ENCODE measurements around the gene CEP20. TPM values are rescaled to one million over a fixed set of nuclear protein-coding genes. Genes with fewer than 3 reads are reported as not detected.

CEP20 gene
- total RNA-seq, 1 experiment from 2014 or later, result 54.7 TPM

DNA sequence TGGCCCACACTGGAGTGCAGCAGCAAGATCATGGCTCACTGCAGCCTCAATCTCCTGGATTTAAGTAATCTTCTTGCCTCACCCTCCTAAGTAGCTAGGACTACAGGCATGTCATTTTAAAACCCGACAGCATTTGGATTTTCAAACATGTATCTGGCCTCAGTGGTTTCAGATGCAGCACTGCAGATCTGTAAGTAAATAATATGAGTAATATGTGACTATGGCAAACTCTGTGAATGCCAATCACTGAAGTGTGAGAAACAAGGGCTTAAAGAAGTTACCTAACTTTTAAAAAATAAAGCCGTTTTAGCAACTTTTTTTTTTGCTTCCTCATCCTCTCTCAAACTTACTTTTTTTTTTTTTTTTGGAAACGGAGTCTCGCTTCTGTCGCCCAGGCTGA, 11.9 kb downstream of the CEP20 start:
- DNase-seq (ENCODE audit: unreplicated experiment), result no peak
- Mint-ChIP-seq H3K36me3 (ENCODE audit: insufficient read depth, unreplicated experiment) (peaks cover 54% of the 10 kb centered on the region), H3K27ac (ENCODE audit: low read depth, unreplicated experiment) (no peak overlapping the region), H3K9me3 (ENCODE audit: unreplicated experiment) (no peaks in the 10 kb centered on the region), H3K27me3 (ENCODE audit: insufficient read depth, unreplicated experiment) (no peaks in the 10 kb centered on the region), H3K4me3 (ENCODE audit: unreplicated experiment) (no peak overlapping the region), H3K4me1 (ENCODE audit: insufficient read depth, unreplicated experiment) (peaks cover 19% of the 10 kb centered on the region)
- ChIA-PET CTCF (interaction anchor here (0.6 to 3.1 kb wide), 5 partner anchors 11 to 251 kb away, joined by 3 to 32 read pairs (median 5); partner anchors contain the start of gene CEP20), POLR2A (interaction anchor here (0.7 to 2.0 kb wide), 2 partner anchors 12 to 23 kb away, joined by 4 to 7 read pairs; partner anchors contain the start of gene CEP20)
- intact Hi-C loops (cut with micrococcal nuclease), result loop anchor here (10.0 kb wide), 1 partner anchor 318 kb away; no protein-coding TSS in a partner anchor
- TF ChIP-seq, protein P1, sequence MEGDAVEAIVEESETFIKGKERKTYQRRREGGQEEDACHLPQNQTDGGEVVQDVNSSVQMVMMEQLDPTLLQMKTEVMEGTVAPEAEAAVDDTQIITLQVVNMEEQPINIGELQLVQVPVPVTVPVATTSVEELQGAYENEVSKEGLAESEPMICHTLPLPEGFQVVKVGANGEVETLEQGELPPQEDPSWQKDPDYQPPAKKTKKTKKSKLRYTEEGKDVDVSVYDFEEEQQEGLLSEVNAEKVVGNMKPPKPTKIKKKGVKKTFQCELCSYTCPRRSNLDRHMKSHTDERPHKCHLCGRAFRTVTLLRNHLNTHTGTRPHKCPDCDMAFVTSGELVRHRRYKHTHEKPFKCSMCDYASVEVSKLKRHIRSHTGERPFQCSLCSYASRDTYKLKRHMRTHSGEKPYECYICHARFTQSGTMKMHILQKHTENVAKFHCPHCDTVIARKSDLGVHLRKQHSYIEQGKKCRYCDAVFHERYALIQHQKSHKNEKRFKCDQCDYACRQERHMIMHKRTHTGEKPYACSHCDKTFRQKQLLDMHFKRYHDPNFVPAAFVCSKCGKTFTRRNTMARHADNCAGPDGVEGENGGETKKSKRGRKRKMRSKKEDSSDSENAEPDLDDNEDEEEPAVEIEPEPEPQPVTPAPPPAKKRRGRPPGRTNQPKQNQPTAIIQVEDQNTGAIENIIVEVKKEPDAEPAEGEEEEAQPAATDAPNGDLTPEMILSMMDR (IDR thresholded peaks at IDR 0.05; ENCODE audit: unreplicated experiment), result no peak
- no TSS peak for BruUV-seq (replicated peaks)

DNA sequence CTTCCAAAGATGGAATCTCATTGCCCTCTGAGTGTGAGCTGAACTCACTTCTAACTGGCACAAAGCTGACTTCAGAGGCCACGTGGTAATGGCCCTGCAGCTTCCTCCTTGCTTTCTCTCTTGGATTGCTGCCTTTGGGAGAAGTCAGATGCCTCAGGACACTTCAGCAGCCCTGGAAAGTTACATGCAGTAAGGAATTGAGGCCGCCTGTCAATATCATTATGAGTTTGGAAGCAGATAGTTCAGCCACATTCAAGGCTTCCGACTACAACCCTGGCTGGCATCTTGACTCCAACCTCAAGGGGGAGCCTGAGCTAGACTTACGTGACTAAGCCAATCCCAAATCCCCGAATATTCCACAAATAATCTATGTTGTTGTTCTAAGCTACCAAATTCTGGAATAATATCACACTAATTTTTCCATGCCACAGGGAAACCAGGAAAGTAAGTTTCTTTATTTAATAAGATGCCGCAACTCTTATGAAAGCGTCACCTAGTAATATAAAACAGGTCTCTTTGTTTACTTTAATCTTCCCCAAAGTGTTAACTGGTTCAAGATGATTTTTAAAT, 13.6 kb downstream of the CEP20 start:
- H3K9me3 Mint-ChIP-seq (ENCODE audit: unreplicated experiment), result no peaks in the 10 kb centered on the region
- CTCF ChIA-PET, result interaction anchor here (0.6 to 3.9 kb wide), 66 partner anchors 9 to 426 kb away, joined by 3 to 66 read pairs (median 4); partner anchors contain the start of gene CEP20
- no peaks in the 10 kb centered on the region for H3K27me3 Mint-ChIP-seq (ENCODE audit: insufficient read depth, unreplicated experiment)
- H3K4me3 Mint-ChIP-seq (ENCODE audit: unreplicated experiment), result no peak overlapping the region
- peaks cover 13% of the 10 kb centered on the region for H3K4me1 Mint-ChIP-seq (ENCODE audit: insufficient read depth, unreplicated experiment)
- intact Hi-C loops (cut with micrococcal nuclease), result loop anchor here (1.0 to 10.0 kb wide), 5 partner anchors 71 to 320 kb away; no protein-coding TSS in a partner anchor
- H3K27ac Mint-ChIP-seq (ENCODE audit: low read depth, unreplicated experiment), result peak overlapping the region; percentile 2
- POLR2A ChIA-PET, result interaction anchor here (1.0 to 2.3 kb wide), 9 partner anchors 14 to 252 kb away, joined by 3 to 11 read pairs (median 5); partner anchors contain the start of gene CEP20
- DNase-seq (ENCODE audit: unreplicated experiment), result peak; percentile 75
- no TSS peak for BruUV-seq (replicated peaks)
- H3K36me3 Mint-ChIP-seq (ENCODE audit: insufficient read depth, unreplicated experiment), result peaks cover 61% of the 10 kb centered on the region
- TF ChIP-seq, protein P1 (IDR thresholded peaks at IDR 0.05; ENCODE audit: unreplicated experiment), result peak; percentile 70

DNA sequence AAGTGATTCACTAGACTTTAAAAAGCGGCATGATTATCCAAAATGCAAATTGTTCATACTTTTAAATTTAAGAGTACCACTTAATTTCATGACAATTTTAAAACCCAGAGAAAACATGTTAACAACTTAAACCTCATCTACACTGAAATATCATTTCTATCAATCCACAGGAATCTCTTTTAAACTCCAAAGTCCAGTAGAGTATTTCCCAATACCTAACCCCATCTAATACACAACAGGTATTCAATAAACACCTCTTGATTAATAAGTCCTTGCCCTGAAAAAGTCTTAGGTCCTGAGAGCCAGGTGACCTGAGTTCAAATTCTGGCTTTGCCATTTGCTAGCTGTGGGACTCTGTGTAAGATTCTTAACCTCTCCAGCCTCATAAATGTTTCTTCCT, 14.7 kb downstream of the CEP20 start:
- peaks cover 7% of the 10 kb centered on the region for H3K4me1 Mint-ChIP-seq (ENCODE audit: insufficient read depth, unreplicated experiment)
- intact Hi-C loops (cut with micrococcal nuclease), result loop anchor here (1.0 to 10.0 kb wide), 2 partner anchors 77 to 321 kb away; no protein-coding TSS in a partner anchor
- BruUV-seq (replicated peaks), result no TSS peak
- H3K36me3 Mint-ChIP-seq (ENCODE audit: insufficient read depth, unreplicated experiment), result peaks cover 70% of the 10 kb centered on the region
- H3K27me3 Mint-ChIP-seq (ENCODE audit: insufficient read depth, unreplicated experiment), result no peaks in the 10 kb centered on the region
- ChIA-PET CTCF (interaction anchor here (0.6 to 3.9 kb wide), 32 partner anchors 10 to 315 kb away, joined by 3 to 66 read pairs (median 6); partner anchors contain the start of gene CEP20), POLR2A (interaction anchor here (0.6 to 2.2 kb wide), 6 partner anchors 14 to 196 kb away, joined by 3 to 8 read pairs (median 4); no protein-coding TSS in a partner anchor)
- no peak overlapping the region for H3K27ac Mint-ChIP-seq (ENCODE audit: low read depth, unreplicated experiment)
- no peak for DNase-seq (ENCODE audit: unreplicated experiment)
- no peaks in the 10 kb centered on the region for H3K9me3 Mint-ChIP-seq (ENCODE audit: unreplicated experiment)
- no peak overlapping the region for H3K4me3 Mint-ChIP-seq (ENCODE audit: unreplicated experiment)
- TF ChIP-seq, protein P1 (IDR thresholded peaks at IDR 0.05; ENCODE audit: unreplicated experiment), result no peak

DNA sequence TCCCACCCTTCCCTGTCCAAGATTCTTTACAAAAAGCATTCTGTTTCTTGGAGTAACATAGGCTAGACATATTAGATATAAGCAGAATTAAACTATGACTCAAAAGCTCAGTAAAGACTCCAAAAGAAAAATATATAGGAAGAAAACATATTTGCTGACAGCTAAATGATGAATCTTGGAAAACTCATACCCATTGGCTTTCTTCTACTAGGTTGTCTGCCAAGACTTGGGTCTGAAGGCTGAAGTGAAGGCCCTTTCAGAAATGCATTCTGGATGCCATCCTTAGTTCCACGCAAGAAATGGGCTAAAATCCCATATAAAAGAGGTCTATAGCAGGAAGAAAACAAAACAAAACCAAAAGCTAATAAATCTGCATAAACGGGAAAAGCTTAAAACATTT, 15.1 kb downstream of the CEP20 start:
- Mint-ChIP-seq H3K27me3 (ENCODE audit: insufficient read depth, unreplicated experiment) (no peaks in the 10 kb centered on the region), H3K36me3 (ENCODE audit: insufficient read depth, unreplicated experiment) (peaks cover 69% of the 10 kb centered on the region), H3K4me3 (ENCODE audit: unreplicated experiment) (no peak overlapping the region), H3K9me3 (ENCODE audit: unreplicated experiment) (no peaks in the 10 kb centered on the region), H3K4me1 (ENCODE audit: insufficient read depth, unreplicated experiment) (peaks cover 7% of the 10 kb centered on the region), H3K27ac (ENCODE audit: low read depth, unreplicated experiment) (no peak overlapping the region)
- TF ChIP-seq, protein P1 (IDR thresholded peaks at IDR 0.05; ENCODE audit: unreplicated experiment), result no peak
- ChIA-PET CTCF (interaction anchor here (0.6 to 3.9 kb wide), 21 partner anchors 10 to 314 kb away, joined by 3 to 66 read pairs (median 4); no protein-coding TSS in a partner anchor), POLR2A (interaction anchor here (0.9 to 2.2 kb wide), 3 partner anchors 15 to 149 kb away, joined by 4 to 6 read pairs (median 5); partner anchors contain the start of gene CEP20)
- BruUV-seq (replicated peaks), result no TSS peak
- no peak for DNase-seq (ENCODE audit: unreplicated experiment)
- intact Hi-C loops (cut with micrococcal nuclease), result loop anchor here (10.0 kb wide), 1 partner anchor 322 kb away; no protein-coding TSS in a partner anchor

All from MCF 10A (cell line).